Measurements from ENCODE around the gene CDKN2AIPNL.

Gene CDKN2AIPNL

GRCh38 chr5:134411546-134412266, at the start of gene CDKN2AIPNL:
Gene CDKN2AIPNL, minus strand, starts transcription at chr5:134411881. Its CDS starts 27 bp downstream, at chr5:134411854.
- DNase-seq = peak; percentile 90

- DNase-seq = no peak
Measured at GRCh38 chr5:134460551-134460950, 48.9 kb upstream of the CDKN2AIPNL start.

DNA sequence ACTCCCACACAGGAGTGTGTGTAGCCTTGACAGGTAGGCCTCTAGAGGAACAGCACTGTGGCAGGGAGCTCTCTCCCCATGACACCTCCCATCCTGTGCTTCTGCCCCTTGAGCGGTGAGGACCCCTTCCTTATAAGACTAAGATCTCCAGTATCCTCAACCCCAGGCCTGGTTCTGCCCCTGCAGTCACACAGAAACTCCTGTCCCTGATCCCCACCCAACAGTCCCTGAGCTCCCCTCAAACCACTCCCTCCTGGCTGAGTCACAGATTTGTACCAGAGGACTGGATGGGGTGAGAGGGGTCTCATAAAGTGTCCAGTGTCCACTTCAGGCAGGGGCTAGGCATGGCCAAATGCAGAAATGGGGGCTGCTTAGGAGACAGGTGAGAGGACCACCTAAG, 47.8 kb upstream of the CDKN2AIPNL start:
- no peak for DNase-seq

- no peak for DNase-seq
Measured at GRCh38 chr5:134459010-134459403, 47.3 kb upstream of the CDKN2AIPNL start.

- DNase-seq = no peak
Measured at GRCh38 chr5:134458234-134459009, 46.7 kb upstream of the CDKN2AIPNL start.

DNA sequence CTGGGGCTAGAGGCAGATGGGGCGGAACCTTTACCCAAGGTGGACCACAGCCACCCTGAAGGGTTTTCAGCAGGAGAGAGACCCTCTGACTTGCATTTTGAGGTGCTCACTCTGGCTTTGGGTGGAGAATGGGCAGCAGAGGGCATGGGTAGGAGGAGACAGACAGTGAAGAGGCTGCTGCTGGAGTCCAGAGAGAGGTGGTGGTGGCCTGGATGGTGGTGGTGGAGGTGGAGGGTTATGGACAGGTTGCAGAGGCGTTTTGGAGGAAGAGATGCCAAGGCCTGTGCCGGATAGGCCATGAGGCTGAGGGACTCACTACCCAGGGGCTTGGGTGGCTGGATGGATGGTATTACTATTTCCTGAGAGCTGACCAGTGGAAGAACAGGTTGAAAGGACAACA, 46.1 kb upstream of the CDKN2AIPNL start:
- no peak for DNase-seq

- no peak for DNase-seq
Measured at GRCh38 chr5:134456825-134457224, 45.1 kb upstream of the CDKN2AIPNL start.

- no peak for DNase-seq
Measured at GRCh38 chr5:134455466-134455865, 43.8 kb upstream of the CDKN2AIPNL start.

DNA sequence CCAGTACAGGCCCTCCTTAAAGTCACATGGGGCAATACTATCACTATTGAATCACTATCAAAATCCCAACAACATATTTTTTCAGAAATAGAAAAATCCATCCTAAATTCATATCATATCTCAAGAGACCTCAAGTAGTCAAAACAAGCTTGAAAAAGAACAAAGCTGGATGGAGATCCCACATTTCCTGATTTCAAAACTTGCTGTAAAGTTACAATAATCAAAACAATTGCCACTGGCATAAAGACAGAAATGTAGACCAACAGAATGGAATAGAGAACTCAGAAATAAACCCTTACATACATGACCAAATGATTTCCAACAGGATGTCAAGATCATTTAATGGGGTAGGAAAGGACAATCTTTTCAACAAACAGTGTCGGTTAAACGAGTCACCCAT, 41.3 kb upstream of the CDKN2AIPNL start:
- DNase-seq = no peak

DNA sequence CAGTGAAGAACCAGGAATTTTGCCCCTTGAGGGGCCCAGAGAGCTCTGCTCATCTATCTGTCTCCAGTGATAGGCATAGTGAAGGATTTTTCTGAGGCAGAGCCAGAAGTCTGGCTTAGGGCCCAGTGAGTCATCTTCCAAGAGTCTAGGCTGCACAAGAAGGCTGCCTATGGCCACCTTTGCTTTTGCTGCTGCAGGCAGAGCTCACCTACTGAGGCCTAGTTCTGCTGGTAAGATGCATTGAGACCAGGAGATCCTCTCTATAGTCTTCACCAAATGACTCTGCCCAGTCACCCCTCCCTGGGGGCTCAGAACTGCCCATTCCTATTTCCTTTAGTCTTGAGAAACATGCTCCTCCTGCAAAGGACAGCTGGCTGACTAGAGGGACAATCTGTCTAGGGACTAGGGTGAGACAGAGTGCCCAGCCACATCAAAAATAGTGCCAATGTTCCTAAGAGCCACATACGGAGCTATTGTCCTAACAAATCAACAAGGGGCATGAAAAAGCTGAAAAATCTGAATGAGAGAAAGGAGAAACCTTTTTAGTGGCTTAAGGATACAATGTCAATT, 40.3 kb upstream of the CDKN2AIPNL start:
- DNase-seq = no peak

DNA sequence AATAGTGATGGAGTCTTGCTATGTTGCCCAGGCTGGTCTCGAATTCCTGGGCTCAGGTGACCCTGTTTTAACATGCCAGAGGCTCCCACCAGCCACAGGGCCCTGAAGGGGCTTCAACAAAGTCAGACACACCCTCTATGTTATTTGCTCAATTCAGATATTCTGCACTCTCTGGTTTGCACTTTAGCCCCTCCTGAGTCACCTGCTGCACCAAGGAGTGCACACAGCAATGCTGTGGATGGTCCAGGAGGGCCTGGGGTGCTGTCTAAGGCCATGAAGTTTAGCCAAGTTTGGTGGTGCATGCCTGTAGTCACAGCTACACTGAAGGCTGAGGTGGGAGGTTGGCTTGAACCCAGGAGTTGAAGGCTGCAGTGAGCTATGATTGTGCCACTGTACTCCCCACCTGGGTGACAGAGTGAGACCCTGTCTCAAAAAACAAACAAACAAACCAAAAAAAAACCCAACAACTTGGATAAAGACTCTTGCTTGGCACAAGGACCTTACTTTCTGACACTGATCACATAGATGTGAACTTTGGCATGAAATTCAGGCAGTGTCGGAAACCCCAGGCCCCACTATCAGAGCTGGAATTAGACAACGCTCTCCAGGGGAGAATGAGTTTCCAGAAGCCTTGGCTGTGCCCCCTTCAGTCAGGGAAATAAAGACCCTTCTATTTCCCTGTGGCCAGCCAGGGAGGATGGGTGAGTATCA, 39.7 kb upstream of the CDKN2AIPNL start:
- DNase-seq = no peak

DNA sequence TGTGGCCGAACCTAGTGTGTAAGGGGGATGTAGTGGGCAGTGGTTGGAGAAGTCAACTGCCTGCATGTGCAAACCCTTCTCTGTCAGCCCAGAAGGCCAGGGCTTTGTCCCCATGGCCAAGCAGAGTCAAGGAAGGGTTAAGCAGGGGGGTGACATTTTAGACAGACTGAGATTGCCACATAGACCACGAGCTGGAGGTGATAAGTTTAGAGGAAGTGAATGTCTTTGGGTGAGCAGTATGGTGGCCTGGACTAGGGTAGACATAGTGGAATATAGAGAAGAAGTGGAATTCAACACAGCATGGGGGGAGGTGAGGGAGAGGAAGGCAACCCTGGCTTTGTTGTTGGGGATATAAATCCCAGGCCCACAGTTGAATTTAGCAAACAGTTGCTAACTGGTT, 38.7 kb upstream of the CDKN2AIPNL start:
- DNase-seq = no peak

- DNase-seq = no peak
Measured at GRCh38 chr5:134449167-134449566, 37.5 kb upstream of the CDKN2AIPNL start.

- DNase-seq = no peak
Measured at GRCh38 chr5:134447815-134448520, 36.3 kb upstream of the CDKN2AIPNL start.

DNA sequence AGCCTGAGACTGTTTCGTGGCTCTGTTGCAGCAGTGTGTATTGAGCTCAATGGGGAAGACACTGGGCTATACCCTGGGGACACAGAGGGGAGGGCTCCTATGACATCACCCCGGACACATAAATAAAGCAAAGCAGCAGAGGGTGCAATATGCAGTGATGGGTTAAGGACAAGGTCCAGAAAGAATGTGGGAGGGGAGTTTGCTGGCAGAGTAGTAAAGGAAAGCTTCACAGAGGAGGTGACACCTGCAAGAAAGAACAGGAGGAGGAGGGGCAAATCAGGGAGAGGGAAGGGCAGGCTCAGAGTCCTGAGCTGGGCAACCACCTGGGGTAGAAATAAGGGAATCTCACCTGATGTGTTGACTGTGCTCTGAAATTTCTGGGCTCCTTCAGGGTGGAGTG, 35.3 kb upstream of the CDKN2AIPNL start:
- DNase-seq = no peak

- DNase-seq = no peak
Measured at GRCh38 chr5:134445856-134446818, 34.5 kb upstream of the CDKN2AIPNL start.

DNA sequence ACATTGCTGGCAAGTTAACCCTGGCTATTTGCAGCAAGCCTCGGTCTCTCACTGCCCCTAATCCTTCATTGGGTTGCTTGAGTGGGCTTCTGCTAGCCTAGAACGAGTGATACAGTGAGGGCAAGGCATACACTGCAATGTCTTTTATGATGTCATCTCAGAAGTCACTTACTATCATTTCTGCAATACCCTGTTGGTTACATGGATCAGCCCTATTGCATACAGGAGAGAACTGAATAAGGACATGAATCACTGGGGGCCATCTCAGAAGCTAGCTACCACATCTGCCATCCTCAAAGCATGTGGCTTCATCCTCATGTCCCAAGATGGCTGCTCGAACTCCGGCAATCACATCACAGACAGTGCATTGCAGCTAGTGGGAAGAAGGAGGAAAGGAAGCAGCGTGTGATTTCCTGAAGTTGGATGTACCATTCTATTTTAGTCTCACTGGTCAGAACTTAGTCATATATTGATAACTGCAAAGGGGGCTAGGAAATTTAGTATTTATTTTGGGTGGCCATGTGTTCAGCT, 33.3 kb upstream of the CDKN2AIPNL start:
- no peak for DNase-seq

GRCh38 chr5:134440201-134440755, 28.6 kb upstream of the CDKN2AIPNL start:
- no peak for DNase-seq

- no peak for DNase-seq
Measured at GRCh38 chr5:134439210-134439654, 27.6 kb upstream of the CDKN2AIPNL start.

GRCh38 chr5:134438721-134439123, 27.0 kb upstream of the CDKN2AIPNL start:
- DNase-seq = no peak

Data from CD4-positive, alpha-beta T cell treated with Interleukin-4 for 4 hours (primary cell).